ENCODE measurements around the gene CCDC85C. TPM values are rescaled to one million over a fixed set of nuclear protein-coding genes. Genes with fewer than 3 reads are reported as not detected.
A peak's percentile ranks its signal among the peaks of the same experiment; 100 is the strongest.

Gene CCDC85C
- polyA plus RNA-seq, 1 of the 3 experiments (the other 2 are of a cell fraction), result 9.6 TPM

DNA sequence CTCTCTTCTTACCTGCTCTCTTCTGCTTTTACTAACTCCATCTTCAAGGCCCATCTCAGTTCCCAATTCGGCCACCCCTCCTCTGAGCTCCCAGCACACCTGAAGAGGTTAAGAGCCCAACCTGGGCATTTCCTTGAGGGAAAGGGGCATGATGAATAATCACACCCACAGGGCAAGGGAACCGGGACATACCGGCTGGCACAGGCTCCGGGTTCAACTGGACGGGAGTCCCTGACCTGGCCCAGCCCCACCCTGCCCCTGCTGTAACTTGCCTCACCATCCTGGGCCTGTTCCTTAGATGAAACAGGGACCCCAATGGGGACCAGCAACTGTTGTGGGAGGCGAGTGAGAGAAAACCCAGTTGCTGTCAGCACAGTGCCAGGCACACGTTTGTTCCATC, 8.5 kb downstream of the CCDC85C start (continued):
- TF ChIP-seq, protein P1, sequence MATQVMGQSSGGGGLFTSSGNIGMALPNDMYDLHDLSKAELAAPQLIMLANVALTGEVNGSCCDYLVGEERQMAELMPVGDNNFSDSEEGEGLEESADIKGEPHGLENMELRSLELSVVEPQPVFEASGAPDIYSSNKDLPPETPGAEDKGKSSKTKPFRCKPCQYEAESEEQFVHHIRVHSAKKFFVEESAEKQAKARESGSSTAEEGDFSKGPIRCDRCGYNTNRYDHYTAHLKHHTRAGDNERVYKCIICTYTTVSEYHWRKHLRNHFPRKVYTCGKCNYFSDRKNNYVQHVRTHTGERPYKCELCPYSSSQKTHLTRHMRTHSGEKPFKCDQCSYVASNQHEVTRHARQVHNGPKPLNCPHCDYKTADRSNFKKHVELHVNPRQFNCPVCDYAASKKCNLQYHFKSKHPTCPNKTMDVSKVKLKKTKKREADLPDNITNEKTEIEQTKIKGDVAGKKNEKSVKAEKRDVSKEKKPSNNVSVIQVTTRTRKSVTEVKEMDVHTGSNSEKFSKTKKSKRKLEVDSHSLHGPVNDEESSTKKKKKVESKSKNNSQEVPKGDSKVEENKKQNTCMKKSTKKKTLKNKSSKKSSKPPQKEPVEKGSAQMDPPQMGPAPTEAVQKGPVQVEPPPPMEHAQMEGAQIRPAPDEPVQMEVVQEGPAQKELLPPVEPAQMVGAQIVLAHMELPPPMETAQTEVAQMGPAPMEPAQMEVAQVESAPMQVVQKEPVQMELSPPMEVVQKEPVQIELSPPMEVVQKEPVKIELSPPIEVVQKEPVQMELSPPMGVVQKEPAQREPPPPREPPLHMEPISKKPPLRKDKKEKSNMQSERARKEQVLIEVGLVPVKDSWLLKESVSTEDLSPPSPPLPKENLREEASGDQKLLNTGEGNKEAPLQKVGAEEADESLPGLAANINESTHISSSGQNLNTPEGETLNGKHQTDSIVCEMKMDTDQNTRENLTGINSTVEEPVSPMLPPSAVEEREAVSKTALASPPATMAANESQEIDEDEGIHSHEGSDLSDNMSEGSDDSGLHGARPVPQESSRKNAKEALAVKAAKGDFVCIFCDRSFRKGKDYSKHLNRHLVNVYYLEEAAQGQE (IDR thresholded peaks at IDR 0.05; ENCODE audit: low read depth, low read length), result no peak

DNA sequence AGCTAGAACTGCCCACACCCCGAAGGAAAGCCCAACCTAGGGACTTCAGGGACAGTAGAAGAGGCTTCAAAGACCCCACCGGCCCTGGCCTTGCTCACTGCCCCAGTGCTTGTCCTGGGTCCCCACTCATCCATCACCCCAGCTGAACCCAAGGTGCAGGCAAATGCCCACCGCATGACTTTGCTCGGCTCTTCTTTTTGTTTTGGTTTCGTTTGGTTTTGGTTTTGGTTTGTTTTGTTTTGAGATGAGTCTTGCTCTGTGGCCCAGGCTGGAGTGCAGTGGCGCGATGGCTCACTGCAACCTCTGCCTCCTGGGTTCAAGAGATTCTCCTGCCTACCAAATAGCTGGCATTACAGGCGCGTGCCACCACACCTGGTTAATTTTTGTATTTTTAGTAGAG, 9.0 kb downstream of the CCDC85C start:
- Histone ChIP-seq H3K9me2 (no peaks in the 10 kb centered on the region), H3K4me1 (ENCODE audit: control insufficient read depth in 1 of 2, insufficient read depth in 2 of 2, low read depth in 1 of 2, low read length in 1 of 2) (peaks cover 15 to 89% of the 10 kb centered on the region in 2 experiments; a peak in 3 of 4 replicates), H3K27me3 (ENCODE audit: insufficient read depth) (no peaks in the 10 kb centered on the region), H3K4me2 (no peak overlapping the region), H3K9me3 (no peaks in the 10 kb centered on the region), H4K20me1 (ENCODE audit: insufficient read depth) (peaks cover 46% of the 10 kb centered on the region), H3K79me2 (ENCODE audit: insufficient read depth) (peaks cover 96% of the 10 kb centered on the region), H3F3A (replicated peaks; ENCODE audit: insufficient read depth) (no peaks in the 10 kb centered on the region), H3K27ac (ENCODE audit: low read depth in 2 of 2, low read length in 1 of 2) (no peak overlapping the region), H3K9ac (no peak overlapping the region), H2AFZ (ENCODE audit: low read depth) (no peak overlapping the region), H3K36me3 (replicated peaks in 1 of 2; ENCODE audit: control insufficient read depth in 1 of 2, insufficient read depth in 2 of 2, low read length in 1 of 2) (no peaks in the 10 kb centered on the region), H3K4me3 (ENCODE audit: low read depth in 2 of 2, low read length in 1 of 2) (no peak overlapping the region)
- ChIA-PET POLR2A (no interaction called here), CTCF (interaction anchor here (1.0 to 1.7 kb wide), 2 partner anchors 9 to 19 kb away, joined by 5 to 6 read pairs; partner anchors contain the start of gene CCDC85C)
- 96% methylated on average over 7 of the region's 9 CpGs for WGBS (ENCODE audit: low lambda C conversion rate)
- DNase-seq, result no peak
- TF ChIP-seq ELF1 (IDR thresholded peaks at IDR 0.05) (no peak), TCF12 (IDR thresholded peaks at IDR 0.05) (no peak), RCOR1 (IDR thresholded peaks at IDR 0.05; ENCODE audit: low read length) (no peak), GATA2 (CRISPR knock-in tag; IDR thresholded peaks at IDR 0.05) (no peak)

DNA sequence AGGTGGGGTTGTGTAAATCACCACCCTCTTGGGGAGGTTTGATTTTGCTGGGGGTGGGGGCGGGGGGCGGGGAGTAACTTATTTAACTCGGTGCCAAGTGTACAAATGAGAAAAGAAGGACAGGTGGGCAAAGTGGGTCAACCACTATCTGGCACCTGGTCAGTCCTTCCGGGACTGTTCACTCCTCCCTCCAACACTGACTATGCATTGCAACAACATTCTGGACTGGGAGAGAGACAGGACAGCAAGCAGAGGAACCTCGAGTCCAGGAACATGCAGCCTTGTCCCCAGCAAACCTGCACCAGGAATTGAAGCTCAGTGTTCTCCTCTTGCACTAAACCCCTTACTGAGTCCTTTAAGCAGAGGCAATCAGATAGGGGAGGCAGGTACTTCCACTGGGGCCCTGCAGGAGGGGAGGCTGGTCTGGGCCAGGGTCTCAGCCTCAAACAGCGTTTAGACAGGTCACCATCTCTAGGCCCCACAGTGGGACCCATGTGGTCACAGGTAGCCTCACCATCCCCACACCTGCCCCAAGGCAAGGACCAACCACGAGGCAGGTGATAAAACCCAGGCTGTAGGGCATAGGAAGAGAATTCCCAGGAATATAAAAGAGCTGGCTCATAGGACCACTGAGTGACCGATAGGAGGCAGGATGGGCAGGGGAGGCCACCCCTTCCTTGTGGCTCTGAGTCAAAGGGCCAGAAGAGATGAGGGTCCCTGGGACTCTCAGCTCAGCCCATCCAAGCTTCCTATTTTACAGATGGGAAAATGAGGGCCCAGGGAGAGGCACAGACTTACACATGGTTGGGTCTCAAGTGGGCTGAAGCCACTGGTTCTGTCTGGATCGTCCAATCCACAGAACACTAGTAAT, 9.8 kb downstream of the CCDC85C start:
- H3K4me2 ChIP-seq, result no peak overlapping the region
- no peaks in the 10 kb centered on the region for H3K9me3 ChIP-seq
- DNase-seq, result no peak
- H3K4me3 ChIP-seq (ENCODE audit: low read depth in 2 of 2, low read length in 1 of 2), result no peak overlapping the region
- H3K9ac ChIP-seq, result no peak overlapping the region
- no peak overlapping the region for H2AFZ ChIP-seq (ENCODE audit: low read depth)
- TF ChIP-seq MXI1 (IDR thresholded peaks at IDR 0.05; ENCODE audit: low read depth, low read length) (no peak), RAD21 (IDR thresholded peaks at IDR 0.05; ENCODE audit: low read length) (no peak), FOXM1 (IDR thresholded peaks at IDR 0.05; ENCODE audit: low read depth) (no peak), RXRA (IDR thresholded peaks at IDR 0.05; ENCODE audit: borderline replicate concordance, low read depth) (no peak)
- no peaks in the 10 kb centered on the region for H3F3A ChIP-seq (replicated peaks; ENCODE audit: insufficient read depth)
- H3K36me3 ChIP-seq (replicated peaks in 1 of 2; ENCODE audit: control insufficient read depth in 1 of 2, insufficient read depth in 2 of 2, low read length in 1 of 2), result no peaks in the 10 kb centered on the region
- peaks cover 17 to 90% of the 10 kb centered on the region in 2 experiments; a peak in 3 of 4 replicates for H3K4me1 ChIP-seq (ENCODE audit: control insufficient read depth in 1 of 2, insufficient read depth in 2 of 2, low read depth in 1 of 2, low read length in 1 of 2)
- 90% methylated on average over 7 of the region's 9 CpGs for WGBS (ENCODE audit: low lambda C conversion rate)
- no peaks in the 10 kb centered on the region for H3K27me3 ChIP-seq (ENCODE audit: insufficient read depth)
- H3K79me2 ChIP-seq (ENCODE audit: insufficient read depth), result peaks cover 96% of the 10 kb centered on the region
- CTCF ChIA-PET, result interaction anchor here (1.0 to 1.7 kb wide), 3 partner anchors 9 to 58 kb away, joined by 3 to 6 read pairs (median 5); partner anchors contain the start of gene CCDC85C
- H4K20me1 ChIP-seq (ENCODE audit: insufficient read depth), result peaks cover 42% of the 10 kb centered on the region
- H3K9me2 ChIP-seq, result no peaks in the 10 kb centered on the region
- peak overlapping the region in 1 of 2 experiments; percentile 28; a peak in 1 of 4 replicates for H3K27ac ChIP-seq (ENCODE audit: low read depth in 2 of 2, low read length in 1 of 2)
- POLR2A ChIA-PET, result no interaction called here
